ENCODE data around the gene KLF7.

GRCh38 chr2:207107131-207107530 is 58.6 kb downstream of the KLF7 start:
- TF ChIP-seq EZH2phosphoT487 (IDR thresholded peaks at IDR 0.05; ENCODE audit: low read depth, severe bottlenecking, unreplicated experiment) = no peak
- TF ChIP-seq CTCF (IDR thresholded peaks at IDR 0.05; ENCODE audit: poor library complexity) = no peak
- no peak for TF ChIP-seq EZH2 (IDR thresholded peaks at IDR 0.05; ENCODE audit: borderline replicate concordance)
